GM10847 (cell line): ENCODE data around the gene GMEB2.

Experiments used
- POLR2A ChIP-seq: IDR thresholded peaks from 2 replicates; pipeline ENCODE4 v1.6.1; 2011; ENCODE audit not compliant: insufficient read length; ENCODE audit errors: extremely low read depth

GMEB2 gene

DNA sequence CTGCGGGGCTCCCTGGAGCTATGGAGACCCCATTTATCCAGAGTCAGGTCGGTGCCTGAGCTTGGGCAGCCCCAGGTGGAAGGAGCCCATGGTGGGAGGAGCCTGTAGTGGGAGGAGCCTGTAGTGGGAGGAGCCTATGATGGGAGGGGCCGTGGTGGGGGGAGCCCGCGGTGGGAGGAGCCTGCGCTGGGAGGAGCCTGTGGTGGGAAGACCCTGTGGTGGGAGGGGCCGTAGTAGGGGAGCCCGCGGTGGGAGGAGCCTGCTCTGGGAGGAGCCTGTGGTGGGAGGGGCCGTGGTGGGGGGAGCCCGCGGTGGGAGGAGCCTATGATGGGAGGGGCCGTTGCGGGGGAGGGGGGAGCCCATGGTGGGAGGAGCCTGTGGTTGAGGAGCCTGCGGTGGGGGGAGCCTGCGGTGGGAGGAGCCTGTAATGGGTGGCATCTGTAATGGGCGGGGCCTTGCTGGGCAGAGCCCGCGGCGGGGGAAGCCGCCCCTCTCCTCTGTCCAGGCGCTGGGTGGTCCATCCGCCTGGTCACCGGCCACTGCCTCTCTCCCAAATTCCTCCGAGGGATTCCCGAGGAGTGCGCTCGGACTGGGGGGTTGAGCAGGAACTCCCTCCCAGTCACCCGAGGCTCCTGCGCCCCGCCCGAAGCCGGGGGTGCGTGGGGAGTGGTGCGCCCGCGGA is 73.5 kb downstream of the GMEB2 start:
- TF ChIP-seq POLR2A: no peak

DNA sequence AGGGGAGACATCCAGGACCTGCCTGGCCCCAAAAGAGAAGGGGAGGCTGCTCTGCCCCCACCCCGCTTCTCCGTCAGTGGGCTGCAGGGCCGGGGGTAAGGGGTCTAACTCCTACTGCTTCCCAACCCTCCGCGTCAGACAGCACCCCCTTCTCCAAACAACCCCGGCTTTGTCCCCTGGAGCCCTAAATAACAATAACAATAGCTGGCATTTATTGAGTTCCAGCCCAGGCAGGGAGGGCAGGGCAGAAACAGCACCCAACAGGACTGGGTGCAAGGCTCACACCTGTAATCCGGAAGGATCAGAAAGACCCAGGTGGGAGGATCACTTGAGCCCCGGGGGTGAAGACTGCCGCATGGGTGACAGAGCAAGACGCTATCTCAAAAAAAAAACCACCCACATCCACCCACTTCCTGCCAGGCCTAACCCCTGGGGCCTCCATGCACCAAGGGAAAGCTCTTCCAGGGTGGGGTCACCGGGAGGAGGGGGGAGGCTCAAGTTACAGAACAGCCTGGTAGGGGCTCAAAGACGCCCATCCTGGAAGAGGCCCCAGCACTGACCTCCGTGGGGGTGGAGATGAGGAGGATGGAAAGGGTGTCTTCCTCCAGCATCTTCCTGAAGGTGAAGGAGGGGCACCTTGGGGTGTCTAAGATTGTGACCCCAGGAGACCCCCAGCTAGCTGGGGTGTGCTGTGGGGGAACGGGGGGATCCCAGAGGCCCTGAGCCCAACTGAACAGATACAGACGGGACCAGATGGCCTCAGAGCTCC is 74.2 kb downstream of the GMEB2 start:
- TF ChIP-seq POLR2A: no peak

DNA sequence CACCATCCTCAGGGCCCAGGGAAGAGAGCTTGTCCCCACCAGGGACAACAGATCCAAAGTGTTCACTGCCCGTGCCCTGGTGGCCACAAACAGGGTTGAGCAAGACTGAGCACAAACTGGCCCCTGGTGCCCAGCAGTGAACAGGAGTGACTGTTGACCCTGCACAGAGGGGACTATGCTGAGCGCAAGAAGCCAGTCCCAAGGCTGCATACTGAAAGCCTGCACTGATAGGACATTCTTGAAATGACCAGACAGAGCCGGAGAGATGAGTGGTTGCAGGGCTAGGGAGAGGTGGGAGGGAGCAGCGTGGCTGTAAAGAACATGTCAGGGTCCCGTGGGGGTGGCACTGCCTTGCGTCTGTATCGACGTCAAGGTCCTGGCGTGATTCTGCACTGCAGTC is 75.8 kb downstream of the GMEB2 start:
- TF ChIP-seq POLR2A: no peak

DNA sequence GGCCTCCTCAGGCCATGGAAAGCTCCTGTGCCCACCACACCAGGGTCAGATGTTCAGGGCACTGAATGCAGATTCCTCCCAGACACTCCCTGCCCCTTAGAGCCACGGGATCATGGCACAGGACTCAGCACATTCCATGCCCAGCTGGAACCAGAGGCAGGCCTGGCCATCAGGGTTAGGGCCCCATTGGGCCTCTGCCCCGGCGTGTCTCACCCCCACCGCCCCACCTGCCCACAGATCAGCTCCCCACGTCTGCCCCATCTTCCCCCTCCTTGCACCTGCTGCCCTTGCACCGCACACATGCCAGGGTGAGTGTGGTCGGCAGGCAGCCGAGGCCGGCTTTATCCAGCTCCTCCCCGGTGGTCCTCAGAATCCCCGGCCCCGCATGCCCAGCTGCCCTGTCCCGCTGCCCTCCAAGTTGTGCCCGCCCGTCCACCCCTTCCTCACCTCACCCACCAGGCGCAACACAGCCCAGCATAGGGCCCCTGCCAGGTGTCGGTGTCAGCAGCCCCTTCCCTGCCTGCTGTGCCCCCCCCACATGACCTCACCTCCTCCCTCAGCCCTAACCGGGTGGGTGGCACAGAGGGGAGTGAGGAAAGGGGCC is 77.1 kb downstream of the GMEB2 start:
- no peak for TF ChIP-seq POLR2A

DNA sequence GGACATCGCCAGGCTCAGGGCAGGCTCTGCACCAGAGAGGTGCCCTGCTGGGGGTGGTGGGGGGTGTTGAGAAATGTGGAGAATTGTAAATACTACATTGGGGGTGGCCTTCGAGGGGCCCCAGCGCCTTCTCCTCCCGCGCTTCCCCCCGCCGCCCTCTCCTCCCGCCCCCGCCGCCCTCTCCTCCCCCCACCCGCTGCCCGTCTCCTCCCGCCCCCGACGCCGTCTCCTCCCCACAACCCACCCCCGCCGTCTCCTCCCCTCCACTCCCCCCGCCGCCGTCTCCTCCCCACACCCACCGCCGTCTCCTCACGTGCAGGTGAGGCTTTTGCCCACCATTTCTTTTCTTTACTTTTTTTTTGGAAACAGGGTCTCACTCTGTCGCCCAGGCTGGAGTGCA is 77.9 kb downstream of the GMEB2 start:
- no peak for TF ChIP-seq POLR2A

DNA sequence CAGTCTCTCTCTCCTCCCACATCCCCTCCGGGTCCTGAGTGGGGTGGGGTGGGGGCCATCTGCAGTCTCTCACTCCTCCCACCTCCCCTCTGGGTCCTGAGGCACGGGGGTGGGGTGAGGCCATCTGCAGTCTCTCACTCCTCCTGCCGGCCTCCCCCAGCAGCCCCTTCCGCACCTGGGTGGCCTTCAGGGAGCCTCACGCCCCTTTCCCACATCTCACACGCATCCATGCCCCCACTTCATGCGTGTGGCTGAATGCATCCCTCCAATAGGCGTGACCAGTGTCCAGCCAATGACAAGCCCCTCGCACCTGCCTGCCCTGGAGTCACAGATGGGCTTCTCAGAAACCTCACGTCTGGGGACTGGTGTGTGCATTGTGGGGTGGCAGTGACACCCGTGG is 78.4 kb downstream of the GMEB2 start:
- TF ChIP-seq POLR2A: no peak

DNA sequence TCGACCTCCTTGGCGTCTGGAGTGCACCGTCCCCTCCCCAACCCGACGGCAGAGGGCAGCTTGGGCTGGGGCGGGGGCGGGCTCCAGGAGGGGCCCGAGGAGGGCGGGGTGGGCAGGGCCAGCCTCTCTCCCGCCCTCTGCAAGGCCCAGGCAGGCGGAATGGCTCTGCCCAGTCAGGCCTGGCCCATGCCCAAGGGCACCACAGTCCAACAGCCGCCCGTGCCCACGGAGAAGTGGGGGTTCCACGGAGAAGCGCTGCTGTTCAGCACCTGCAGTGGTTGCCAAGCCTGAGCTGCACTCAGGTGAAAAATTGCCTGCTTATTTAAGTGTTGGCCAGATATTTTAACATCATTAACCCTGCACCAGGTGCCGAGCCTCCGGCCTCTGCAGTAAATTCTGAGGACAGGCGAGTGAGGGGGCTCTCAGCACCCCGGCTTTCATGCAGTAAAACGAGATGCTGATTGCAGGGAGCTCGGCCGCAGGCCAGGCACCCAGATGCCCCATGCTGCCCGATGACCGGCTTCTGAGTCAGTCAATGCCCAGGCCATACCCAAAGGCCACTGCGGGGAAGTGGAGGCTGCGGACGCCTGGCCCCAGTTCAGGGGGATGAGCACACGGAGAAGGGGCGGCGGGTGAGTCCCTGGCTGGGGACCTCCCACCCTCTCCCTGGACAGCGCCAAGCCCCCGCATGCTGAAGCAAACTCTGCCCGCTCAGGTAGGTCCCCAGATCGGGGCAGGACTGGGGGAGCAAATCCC is 79.0 kb downstream of the GMEB2 start, which contains the start of gene SRMS:
Gene SRMS, minus strand, starts transcription at position 25 of the 756 bp plus-strand sequence. CDS start 286 bp downstream, outside the sequence.
- no peak for TF ChIP-seq POLR2A

DNA sequence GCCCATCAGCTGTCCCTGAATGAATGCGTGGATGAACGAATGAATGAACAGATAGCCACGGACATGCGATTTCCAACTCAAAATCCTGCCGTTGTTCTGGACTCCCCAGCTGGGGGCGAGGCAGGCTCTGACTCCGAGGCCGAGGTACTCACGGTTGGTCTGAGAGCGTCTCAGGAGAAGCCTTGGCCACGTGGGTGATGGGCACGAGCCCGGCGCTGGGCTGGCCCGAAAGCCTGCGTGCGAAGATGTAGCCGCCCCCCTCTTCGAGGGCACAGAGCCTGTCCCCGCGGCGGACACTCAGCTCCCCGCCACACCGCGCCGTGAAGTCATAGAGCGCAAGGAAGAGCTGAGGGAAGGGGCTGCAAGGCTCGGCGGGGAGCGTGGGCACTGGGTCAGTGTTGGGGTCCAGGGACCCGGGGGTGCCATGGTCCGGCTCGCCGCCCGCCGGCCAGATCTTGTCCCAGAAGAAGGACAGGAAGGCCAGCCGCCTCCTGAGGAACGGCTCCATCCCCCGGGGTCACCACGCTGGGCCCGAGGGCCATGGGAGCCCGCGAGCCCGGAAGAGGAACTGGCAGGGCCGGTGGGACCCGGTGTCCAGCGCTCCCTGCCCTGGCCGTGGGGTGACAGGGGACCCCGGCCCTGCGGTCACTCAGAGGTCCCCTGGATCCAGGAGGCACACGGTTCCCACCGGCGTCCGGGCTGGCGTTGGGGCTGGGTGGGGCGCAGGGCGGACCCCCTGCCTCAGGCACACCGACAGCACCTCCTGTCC is 79.8 kb downstream of the GMEB2 start:
- TF ChIP-seq POLR2A: no peak

DNA sequence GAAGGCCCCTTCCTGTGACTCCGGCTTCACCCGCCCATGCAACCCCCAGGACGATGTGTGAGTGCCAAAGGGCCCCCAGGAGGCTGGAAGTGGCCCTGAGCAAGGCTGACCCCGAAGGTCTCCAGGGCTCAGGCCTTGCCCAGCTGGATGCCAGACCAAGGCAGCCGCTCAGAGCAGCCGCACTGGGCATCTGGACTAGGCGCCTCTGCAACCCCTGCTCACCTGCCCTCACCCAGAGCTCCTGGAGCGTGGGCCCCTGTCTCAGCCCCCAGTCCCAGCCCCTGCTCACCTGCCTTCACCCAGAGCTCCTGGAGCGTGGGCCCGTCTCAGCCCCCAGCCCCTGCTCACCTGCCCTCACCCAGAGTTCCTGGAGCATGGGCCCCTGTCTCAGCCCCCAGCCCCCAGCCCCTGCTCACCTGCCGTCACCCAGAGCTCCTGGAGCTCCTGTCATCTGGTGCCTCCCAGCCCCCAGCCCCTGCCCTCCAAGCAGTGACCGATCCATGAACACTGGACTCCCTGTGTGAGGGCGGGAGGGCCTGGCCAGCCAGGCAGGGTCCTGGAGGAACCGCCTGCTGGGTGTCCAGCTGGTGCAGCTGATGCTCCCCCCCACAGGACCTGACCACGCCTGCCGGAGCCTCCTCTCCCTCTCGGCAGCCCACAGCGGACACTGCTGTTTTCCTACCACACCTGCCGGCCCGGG is 80.5 kb downstream of the GMEB2 start:
- no peak for TF ChIP-seq POLR2A

DNA sequence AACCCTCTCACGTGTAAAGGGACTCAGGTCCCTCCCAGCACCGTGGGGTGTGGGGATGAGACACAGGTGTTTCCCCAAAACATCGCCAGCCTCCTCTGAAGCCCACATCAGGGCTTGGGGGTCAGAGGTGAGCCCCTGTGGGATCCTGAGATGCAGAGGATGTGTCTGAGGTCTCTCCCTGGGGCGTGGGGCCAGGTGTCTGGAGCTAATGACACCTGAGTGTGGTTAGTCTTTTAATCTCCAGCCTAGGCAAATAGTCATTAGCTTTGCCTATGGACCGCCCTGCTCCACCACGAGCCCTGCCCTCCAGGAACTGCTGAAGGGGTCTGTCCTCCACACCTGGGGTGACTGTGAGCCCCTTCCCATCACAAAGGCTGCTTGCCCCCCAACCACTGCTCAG is 81.1 kb downstream of the GMEB2 start:
- TF ChIP-seq POLR2A: no peak

DNA sequence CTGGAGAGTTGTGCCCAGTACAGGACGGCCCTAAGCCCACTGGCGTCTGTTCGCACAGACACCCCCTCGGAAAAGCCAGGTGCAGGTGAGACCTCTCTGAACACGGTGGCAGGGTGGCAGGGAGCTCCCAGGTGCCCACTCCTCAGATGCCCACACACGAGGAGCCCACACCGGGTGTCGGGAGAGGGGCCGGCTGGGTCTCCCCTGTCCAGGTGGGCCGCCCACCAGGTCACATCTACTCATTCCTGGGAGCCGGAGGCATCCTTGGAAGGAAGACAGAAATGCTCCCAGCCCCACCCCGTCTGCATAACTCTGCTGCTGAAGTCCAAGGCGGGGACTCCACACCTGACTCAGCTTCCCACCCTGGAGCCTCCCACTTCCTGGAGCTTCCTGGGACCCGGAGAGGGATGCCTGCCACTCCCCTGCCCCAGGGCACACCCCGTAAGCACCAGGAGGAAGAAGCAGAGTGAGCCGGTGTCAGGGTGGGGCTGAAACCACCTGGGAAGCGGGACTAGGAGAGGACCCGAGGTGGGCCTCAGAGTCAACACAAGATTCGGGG is 81.9 kb downstream of the GMEB2 start:
- no peak for TF ChIP-seq POLR2A

DNA sequence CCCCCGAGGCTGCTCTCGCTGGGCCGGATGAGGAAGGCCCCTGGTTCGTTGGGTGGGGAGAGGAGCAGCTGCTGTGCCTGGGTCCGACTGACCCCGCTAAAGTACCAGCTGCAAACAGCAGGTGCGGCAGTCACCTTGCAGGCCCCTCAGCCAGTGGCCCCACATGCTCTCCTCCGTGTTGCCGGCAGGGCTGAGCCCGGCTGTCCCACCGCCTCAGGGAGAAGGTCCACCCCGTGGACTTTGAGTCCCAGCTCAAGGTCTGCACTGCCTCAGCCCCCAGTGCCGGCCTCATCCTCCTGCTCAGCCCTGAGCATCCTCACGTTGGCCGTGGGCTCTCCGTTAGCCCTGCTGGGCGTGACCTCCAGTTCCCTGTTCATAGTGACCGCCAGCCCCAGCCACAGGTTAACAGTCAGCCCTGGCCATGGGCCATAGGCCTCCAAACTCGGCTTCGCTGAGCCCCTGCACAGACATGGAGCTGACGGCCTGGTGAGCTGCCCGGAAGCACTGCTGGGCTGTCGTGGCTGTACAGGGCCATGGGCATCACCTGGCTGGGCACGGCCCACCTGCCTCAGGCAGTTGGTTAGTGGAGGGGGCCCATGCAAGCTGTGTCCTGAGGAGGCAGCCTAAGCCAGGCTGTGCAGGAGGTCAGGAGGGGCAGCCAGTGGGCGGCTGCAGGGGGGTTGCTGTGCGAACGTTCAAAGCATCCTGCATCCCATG is 82.5 kb downstream of the GMEB2 start:
- TF ChIP-seq POLR2A: no peak

DNA sequence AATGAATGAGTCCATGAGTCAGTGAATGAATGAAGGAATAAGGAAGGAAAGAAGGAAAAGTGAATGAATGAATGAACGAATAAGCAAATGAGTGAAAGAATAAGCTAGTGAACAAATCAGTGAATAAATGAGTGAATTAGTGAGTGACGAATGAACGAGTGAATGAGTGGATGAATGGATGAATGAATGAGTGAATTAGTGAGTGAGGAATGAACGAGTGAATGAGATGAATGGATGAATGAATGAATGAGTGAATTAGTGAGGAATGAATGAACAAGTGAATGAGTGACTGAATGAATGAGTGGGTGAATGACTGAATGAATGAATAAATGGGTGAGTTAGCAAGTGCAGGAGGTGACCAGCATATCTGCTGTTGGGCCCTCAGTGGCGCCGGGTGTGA is 83.2 kb downstream of the GMEB2 start:
- TF ChIP-seq POLR2A: no peak
